Measurements from ENCODE around the gene PPFIBP2. TPM values are rescaled to one million over a fixed set of nuclear protein-coding genes. Genes with fewer than 3 reads are reported as not detected.

The PPFIBP2 gene
- total RNA-seq, 1 experiment from 2014 or later: 5.7 TPM

- H3K36me3 ChIP-seq (ENCODE audit: control insufficient read depth in 1 of 2, insufficient read depth in 2 of 2, low read length in 2 of 2): no peaks in the 10 kb centered on the region
- no peaks in the 10 kb centered on the region for H3K27me3 ChIP-seq (ENCODE audit: insufficient read depth, low read length)
- H3K4me1 ChIP-seq (ENCODE audit: control insufficient read depth in 1 of 2, insufficient read depth in 2 of 2, low read length in 2 of 2): no peaks in the 10 kb centered on the region
- ATAC-seq (no peak), DNase-seq (ENCODE audit: low read depth, low spot score) (no peak)
- no peak overlapping the region for H3K4me3 ChIP-seq (replicated peaks in 1 of 2; ENCODE audit: low read depth in 1 of 2, low read length in 2 of 2)
- TF ChIP-seq EZH2phosphoT487 (IDR thresholded peaks at IDR 0.05; ENCODE audit: borderline replicate concordance) (no peak), SIN3A (IDR thresholded peaks at IDR 0.05; ENCODE audit: low read depth) (no peak), ZFX (IDR thresholded peaks at IDR 0.05) (no peak), TCF7L2 (IDR thresholded peaks at IDR 0.05; ENCODE audit: borderline replicate concordance, extremely low read depth, insufficient read depth, insufficient read length) (no peak), ELF1 (IDR thresholded peaks at IDR 0.05; ENCODE audit: borderline replicate concordance, low read depth) (no peak), FOSL1 (IDR thresholded peaks at IDR 0.05; ENCODE audit: low read depth) (no peak), EGR1 (IDR thresholded peaks at IDR 0.05; ENCODE audit: low read depth) (no peak)
- no peaks in the 10 kb centered on the region for H3K79me2 ChIP-seq (ENCODE audit: insufficient read depth, low read length)
- H3K4me2 ChIP-seq (ENCODE audit: low read length): no peak overlapping the region
- no peaks in the 10 kb centered on the region for H4K20me1 ChIP-seq (ENCODE audit: insufficient read depth)
- H3K9me2 ChIP-seq (ENCODE audit: insufficient read depth): no peaks in the 10 kb centered on the region
- ChIA-PET CTCF (no interaction called here), RAD21 (ENCODE audit: low non-redundant PET in 1 of 2, low total read pairs in 2 of 2, uncharacterized antibody in 2 of 2, unreplicated experiment in 2 of 2) (no interaction called here), POLR2A (no interaction called here)
- no peak overlapping the region for H3K9ac ChIP-seq (ENCODE audit: low read length)
- intact Hi-C loops (cut with micrococcal nuclease): no loop called here
- no peak overlapping the region for H3K27ac ChIP-seq (ENCODE audit: low read depth, low read length)
- no TSS peak for BruUV-seq (replicated peaks)
- H2AFZ ChIP-seq (ENCODE audit: low read depth, low read length, poor library complexity, severe bottlenecking): no peak overlapping the region
- no peaks in the 10 kb centered on the region for H3K9me3 ChIP-seq (ENCODE audit: control insufficient read depth in 1 of 2, insufficient read depth in 1 of 2, low read depth in 1 of 2, low read length in 2 of 2)
These were observed 99.6 kb downstream of the PPFIBP2 start for GRCh38 chr11:7613394-7613720.

- H3K27me3 ChIP-seq (ENCODE audit: insufficient read depth, low read length): no peaks in the 10 kb centered on the region
- H3K27ac ChIP-seq (ENCODE audit: low read depth, low read length): no peak overlapping the region
- no peaks in the 10 kb centered on the region for H3K9me3 ChIP-seq (ENCODE audit: control insufficient read depth in 1 of 2, insufficient read depth in 1 of 2, low read depth in 1 of 2, low read length in 2 of 2)
- H3K9me2 ChIP-seq (ENCODE audit: insufficient read depth): no peaks in the 10 kb centered on the region
- CTCF ChIA-PET: no interaction called here
- H3K4me3 ChIP-seq (replicated peaks in 1 of 2; ENCODE audit: low read depth in 1 of 2, low read length in 2 of 2): no peak overlapping the region
- H4K20me1 ChIP-seq (ENCODE audit: insufficient read depth): no peaks in the 10 kb centered on the region
- no peak overlapping the region for H3K9ac ChIP-seq (ENCODE audit: low read length)
- no peaks in the 10 kb centered on the region for H3K4me1 ChIP-seq (ENCODE audit: control insufficient read depth in 1 of 2, insufficient read depth in 2 of 2, low read length in 2 of 2)
- RAD21 ChIA-PET (ENCODE audit: low non-redundant PET in 1 of 2, low total read pairs in 2 of 2, uncharacterized antibody in 2 of 2, unreplicated experiment in 2 of 2): no interaction called here
- no peak for ATAC-seq
- POLR2A ChIA-PET: no interaction called here
- no peaks in the 10 kb centered on the region for H3K79me2 ChIP-seq (ENCODE audit: insufficient read depth, low read length)
- no TSS peak for BruUV-seq (replicated peaks)
- no peak overlapping the region for H2AFZ ChIP-seq (ENCODE audit: low read depth, low read length, poor library complexity, severe bottlenecking)
- H3K4me2 ChIP-seq (ENCODE audit: low read length): no peak overlapping the region
- intact Hi-C loops (cut with micrococcal nuclease): no loop called here
- TF ChIP-seq CBX3 (IDR thresholded peaks at IDR 0.05; ENCODE audit: low read depth): no peak
- no peak for TF ChIP-seq JUND (IDR thresholded peaks at IDR 0.05)
- TF ChIP-seq POLR2A (IDR thresholded peaks at IDR 0.05; ENCODE audit: borderline replicate concordance, extremely low read depth, insufficient read depth, insufficient read length): no peak
- TF ChIP-seq TCF7L2 (IDR thresholded peaks at IDR 0.05; ENCODE audit: borderline replicate concordance, extremely low read depth, insufficient read depth, insufficient read length): no peak
- no peak for TF ChIP-seq ZBTB33 (IDR thresholded peaks at IDR 0.05; ENCODE audit: extremely low read depth, insufficient replicate concordance, low read length)
- no peak for TF ChIP-seq RAD21 (IDR thresholded peaks at IDR 0.05; ENCODE audit: low read depth)
- TF ChIP-seq POLR2AphosphoS5 (IDR thresholded peaks at IDR 0.05; ENCODE audit: low read depth, low read length): no peak
- TF ChIP-seq EGR1 (IDR thresholded peaks at IDR 0.05; ENCODE audit: low read depth): no peak
- TF ChIP-seq ZNF274 (IDR thresholded peaks at IDR 0.05; ENCODE audit: low read depth, low read length): no peak
- no peak for TF ChIP-seq CEBPB (IDR thresholded peaks at IDR 0.05; ENCODE audit: low read depth)
- TF ChIP-seq ELF1 (IDR thresholded peaks at IDR 0.05; ENCODE audit: borderline replicate concordance, low read depth): no peak
- no peak for TF ChIP-seq EZH2phosphoT487 (IDR thresholded peaks at IDR 0.05; ENCODE audit: borderline replicate concordance)
- TF ChIP-seq ZFX (IDR thresholded peaks at IDR 0.05): no peak
- TF ChIP-seq, protein P1, sequence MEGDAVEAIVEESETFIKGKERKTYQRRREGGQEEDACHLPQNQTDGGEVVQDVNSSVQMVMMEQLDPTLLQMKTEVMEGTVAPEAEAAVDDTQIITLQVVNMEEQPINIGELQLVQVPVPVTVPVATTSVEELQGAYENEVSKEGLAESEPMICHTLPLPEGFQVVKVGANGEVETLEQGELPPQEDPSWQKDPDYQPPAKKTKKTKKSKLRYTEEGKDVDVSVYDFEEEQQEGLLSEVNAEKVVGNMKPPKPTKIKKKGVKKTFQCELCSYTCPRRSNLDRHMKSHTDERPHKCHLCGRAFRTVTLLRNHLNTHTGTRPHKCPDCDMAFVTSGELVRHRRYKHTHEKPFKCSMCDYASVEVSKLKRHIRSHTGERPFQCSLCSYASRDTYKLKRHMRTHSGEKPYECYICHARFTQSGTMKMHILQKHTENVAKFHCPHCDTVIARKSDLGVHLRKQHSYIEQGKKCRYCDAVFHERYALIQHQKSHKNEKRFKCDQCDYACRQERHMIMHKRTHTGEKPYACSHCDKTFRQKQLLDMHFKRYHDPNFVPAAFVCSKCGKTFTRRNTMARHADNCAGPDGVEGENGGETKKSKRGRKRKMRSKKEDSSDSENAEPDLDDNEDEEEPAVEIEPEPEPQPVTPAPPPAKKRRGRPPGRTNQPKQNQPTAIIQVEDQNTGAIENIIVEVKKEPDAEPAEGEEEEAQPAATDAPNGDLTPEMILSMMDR (IDR thresholded peaks at IDR 0.05 in 2 of 3, conservative IDR thresholded peaks at IDR 0.05 in 1 of 3; ENCODE audit: borderline replicate concordance in 1 of 3, insufficient read depth in 1 of 3, low read depth in 2 of 3, low read length in 2 of 3): no peak
- TF ChIP-seq ATF3 (IDR thresholded peaks at IDR 0.05): no peak
- no peak for TF ChIP-seq FOSL1 (IDR thresholded peaks at IDR 0.05; ENCODE audit: low read depth)
- TF ChIP-seq SRF (IDR thresholded peaks at IDR 0.05; ENCODE audit: low read depth): no peak
- TF ChIP-seq YY1 (IDR thresholded peaks at IDR 0.05; ENCODE audit: extremely low read depth, insufficient replicate concordance, low read depth, low read length): no peak
- DNase-seq (ENCODE audit: low read depth, low spot score): no peak
- H3K36me3 ChIP-seq (ENCODE audit: control insufficient read depth in 1 of 2, insufficient read depth in 2 of 2, low read length in 2 of 2): no peaks in the 10 kb centered on the region
These were observed 100.9 kb downstream of the PPFIBP2 start for GRCh38 chr11:7614656-7615055.

Measured in HCT116 (cell line).